Measurements from ENCODE around the gene NRM.

NRM gene

DNA sequence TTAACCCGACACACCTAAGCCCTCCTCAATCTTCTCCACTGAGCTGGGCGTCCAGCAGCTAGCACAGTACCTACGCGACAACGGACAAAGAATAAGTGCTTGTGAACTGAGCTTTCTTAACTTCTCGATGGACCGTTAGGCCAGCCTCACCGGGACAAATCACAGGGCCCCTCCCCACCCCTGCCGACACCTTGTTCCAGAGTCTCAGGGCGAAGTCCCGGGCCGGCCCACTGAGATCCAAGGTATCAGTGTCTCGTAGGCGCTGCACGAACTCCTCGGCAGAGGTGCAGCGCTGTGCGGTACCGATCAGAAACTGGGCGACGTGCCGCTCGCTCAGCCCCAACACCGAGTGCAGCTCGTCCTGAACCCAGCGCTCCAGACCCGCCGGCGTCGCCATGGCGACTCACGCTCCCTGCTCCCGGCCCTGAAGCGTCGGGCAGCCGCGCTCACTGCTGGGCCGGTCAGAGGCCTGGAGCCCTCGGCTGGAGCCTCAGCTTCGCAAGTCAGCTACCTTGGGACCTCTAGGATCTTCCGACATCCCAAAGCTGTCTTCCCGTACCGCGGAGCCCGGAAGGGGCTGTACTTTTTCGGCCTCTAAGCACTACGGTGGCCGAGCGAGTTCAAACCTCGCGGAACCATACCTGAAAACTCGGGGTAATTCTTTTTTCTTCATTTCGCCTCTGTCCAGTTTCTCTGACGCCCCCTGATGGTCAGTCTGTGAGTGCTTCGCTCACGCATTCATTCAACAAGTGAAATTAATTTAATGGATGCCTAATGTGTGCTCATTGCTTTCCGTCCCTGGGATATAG lies 18.1 kb downstream of the NRM start, which contains the start of gene DHX16 (continued):
- TF ChIP-seq, protein P1, sequence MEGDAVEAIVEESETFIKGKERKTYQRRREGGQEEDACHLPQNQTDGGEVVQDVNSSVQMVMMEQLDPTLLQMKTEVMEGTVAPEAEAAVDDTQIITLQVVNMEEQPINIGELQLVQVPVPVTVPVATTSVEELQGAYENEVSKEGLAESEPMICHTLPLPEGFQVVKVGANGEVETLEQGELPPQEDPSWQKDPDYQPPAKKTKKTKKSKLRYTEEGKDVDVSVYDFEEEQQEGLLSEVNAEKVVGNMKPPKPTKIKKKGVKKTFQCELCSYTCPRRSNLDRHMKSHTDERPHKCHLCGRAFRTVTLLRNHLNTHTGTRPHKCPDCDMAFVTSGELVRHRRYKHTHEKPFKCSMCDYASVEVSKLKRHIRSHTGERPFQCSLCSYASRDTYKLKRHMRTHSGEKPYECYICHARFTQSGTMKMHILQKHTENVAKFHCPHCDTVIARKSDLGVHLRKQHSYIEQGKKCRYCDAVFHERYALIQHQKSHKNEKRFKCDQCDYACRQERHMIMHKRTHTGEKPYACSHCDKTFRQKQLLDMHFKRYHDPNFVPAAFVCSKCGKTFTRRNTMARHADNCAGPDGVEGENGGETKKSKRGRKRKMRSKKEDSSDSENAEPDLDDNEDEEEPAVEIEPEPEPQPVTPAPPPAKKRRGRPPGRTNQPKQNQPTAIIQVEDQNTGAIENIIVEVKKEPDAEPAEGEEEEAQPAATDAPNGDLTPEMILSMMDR (tag by site-specific recombination; IDR thresholded peaks at IDR 0.05), result peak; percentile 81; the same call in 1 of the 2 replicates
- 0 out of 2 replicates have a peak, but pooled peaks have one; percentile 21 for TF ChIP-seq ZNF341 (tag by site-specific recombination; IDR thresholded peaks at IDR 0.05; ENCODE audit: low read depth)
- no peak for TF ChIP-seq ZNF560 (tag by site-specific recombination; IDR thresholded peaks at IDR 0.05; ENCODE audit: borderline replicate concordance)
- no peak for TF ChIP-seq ZNF202 (tag by site-specific recombination; IDR thresholded peaks at IDR 0.05; ENCODE audit: borderline replicate concordance)
- TF ChIP-seq ZNF350 (tag by site-specific recombination; IDR thresholded peaks at IDR 0.05), result no peak
- TF ChIP-seq SP2 (tag by site-specific recombination; IDR thresholded peaks at IDR 0.05), result peak; percentile 56; the same call in 1 of the 2 replicates
- TF ChIP-seq, protein P2, sequence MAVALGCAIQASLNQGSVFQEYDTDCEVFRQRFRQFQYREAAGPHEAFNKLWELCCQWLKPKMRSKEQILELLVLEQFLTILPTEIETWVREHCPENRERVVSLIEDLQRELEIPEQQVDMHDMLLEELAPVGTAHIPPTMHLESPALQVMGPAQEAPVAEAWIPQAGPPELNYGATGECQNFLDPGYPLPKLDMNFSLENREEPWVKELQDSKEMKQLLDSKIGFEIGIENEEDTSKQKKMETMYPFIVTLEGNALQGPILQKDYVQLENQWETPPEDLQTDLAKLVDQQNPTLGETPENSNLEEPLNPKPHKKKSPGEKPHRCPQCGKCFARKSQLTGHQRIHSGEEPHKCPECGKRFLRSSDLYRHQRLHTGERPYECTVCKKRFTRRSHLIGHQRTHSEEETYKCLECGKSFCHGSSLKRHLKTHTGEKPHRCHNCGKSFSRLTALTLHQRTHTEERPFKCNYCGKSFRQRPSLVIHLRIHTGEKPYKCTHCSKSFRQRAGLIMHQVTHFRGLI (tag by site-specific recombination; IDR thresholded peaks at IDR 0.05), result no peak; the same call in 1 of the 2 replicates
- TF ChIP-seq, protein P3, sequence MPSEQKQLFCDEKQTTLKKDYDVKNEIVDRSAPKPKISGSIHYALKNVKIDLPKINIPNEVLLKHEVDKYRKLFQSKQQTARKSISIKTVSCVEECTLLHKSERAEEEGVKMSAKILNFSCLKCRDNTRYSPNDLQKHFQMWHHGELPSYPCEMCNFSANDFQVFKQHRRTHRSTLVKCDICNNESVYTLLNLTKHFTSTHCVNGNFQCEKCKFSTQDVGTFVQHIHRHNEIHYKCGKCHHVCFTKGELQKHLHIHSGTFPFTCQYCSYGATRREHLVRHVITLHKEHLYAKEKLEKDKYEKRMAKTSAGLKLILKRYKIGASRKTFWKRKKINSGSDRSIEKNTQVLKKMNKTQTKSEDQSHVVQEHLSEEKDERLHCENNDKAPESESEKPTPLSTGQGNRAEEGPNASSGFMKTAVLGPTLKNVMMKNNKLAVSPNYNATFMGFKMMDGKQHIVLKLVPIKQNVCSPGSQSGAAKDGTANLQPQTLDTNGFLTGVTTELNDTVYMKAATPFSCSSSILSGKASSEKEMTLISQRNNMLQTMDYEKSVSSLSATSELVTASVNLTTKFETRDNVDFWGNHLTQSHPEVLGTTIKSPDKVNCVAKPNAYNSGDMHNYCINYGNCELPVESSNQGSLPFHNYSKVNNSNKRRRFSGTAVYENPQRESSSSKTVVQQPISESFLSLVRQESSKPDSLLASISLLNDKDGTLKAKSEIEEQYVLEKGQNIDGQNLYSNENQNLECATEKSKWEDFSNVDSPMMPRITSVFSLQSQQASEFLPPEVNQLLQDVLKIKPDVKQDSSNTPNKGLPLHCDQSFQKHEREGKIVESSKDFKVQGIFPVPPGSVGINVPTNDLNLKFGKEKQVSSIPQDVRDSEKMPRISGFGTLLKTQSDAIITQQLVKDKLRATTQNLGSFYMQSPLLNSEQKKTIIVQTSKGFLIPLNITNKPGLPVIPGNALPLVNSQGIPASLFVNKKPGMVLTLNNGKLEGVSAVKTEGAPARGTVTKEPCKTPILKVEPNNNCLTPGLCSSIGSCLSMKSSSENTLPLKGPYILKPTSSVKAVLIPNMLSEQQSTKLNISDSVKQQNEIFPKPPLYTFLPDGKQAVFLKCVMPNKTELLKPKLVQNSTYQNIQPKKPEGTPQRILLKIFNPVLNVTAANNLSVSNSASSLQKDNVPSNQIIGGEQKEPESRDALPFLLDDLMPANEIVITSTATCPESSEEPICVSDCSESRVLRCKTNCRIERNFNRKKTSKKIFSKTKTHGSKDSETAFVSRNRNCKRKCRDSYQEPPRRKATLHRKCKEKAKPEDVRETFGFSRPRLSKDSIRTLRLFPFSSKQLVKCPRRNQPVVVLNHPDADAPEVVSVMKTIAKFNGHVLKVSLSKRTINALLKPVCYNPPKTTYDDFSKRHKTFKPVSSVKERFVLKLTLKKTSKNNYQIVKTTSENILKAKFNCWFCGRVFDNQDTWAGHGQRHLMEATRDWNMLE (tag by site-specific recombination; conservative IDR thresholded peaks at IDR 0.05; ENCODE audit: low read depth), result peak; percentile 48; the same call in 1 of the 2 replicates
- TF ChIP-seq PRDM1 (tag by site-specific recombination; IDR thresholded peaks at IDR 0.05), result peak; percentile 79
- TF ChIP-seq ZNF600 (tag by site-specific recombination; IDR thresholded peaks at IDR 0.05), result peak; percentile 99

DNA sequence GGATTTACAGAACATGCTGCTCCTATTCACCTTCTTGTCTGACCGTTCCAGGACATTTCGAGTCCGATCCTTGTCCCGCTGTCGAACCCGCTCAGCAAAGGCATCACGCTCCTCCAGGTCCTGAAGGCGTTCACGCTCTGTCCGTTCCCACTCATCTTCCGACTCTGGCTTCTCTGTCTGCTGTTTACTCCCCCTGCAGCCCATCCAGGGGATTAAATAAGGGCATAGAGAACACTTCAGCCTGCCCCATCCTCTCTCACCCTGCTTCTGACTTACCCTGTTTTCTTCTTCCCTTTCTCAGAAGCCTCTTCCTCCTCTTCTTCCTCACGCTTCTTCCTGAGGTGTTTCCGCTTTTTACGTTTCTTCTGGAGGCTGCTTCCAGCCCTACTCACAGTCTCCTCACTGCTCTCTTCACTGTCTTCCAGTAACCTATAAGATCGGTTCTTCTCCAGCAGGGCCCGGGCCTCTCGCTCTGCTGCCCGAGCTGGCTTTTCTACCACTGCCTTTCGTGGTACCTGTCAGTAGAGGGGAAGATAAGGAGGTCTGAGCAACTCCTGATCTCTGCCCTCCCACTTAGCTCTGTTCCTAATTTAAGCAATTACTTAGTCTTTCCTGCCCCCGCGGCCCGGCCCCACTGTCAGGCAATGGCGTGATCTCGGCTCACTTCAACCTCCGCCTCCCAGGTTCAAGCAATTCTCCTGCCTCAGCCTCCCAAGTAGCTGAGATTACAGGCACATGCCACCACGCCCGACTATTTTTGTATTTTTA lies 19.8 kb downstream of the NRM start:
- TF ChIP-seq, protein P1 (tag by site-specific recombination; IDR thresholded peaks at IDR 0.05), result peak; percentile 50
- TF ChIP-seq ZNF10 (tag by site-specific recombination; IDR thresholded peaks at IDR 0.05) (no peak), EGR2 (tag by site-specific recombination; IDR thresholded peaks at IDR 0.05; ENCODE audit: low read depth) (0 out of 2 replicates have a peak, but pooled peaks have one; percentile 32), ZNF600 (tag by site-specific recombination; IDR thresholded peaks at IDR 0.05) (peak; percentile 45; the same call in 1 of the 2 replicates)
- TF ChIP-seq, protein P4, sequence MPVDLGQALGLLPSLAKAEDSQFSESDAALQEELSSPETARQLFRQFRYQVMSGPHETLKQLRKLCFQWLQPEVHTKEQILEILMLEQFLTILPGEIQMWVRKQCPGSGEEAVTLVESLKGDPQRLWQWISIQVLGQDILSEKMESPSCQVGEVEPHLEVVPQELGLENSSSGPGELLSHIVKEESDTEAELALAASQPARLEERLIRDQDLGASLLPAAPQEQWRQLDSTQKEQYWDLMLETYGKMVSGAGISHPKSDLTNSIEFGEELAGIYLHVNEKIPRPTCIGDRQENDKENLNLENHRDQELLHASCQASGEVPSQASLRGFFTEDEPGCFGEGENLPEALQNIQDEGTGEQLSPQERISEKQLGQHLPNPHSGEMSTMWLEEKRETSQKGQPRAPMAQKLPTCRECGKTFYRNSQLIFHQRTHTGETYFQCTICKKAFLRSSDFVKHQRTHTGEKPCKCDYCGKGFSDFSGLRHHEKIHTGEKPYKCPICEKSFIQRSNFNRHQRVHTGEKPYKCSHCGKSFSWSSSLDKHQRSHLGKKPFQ (tag by site-specific recombination; IDR thresholded peaks at IDR 0.05), result 0 out of 2 replicates have a peak, but pooled peaks have one; percentile 32
- TF ChIP-seq, protein P5, sequence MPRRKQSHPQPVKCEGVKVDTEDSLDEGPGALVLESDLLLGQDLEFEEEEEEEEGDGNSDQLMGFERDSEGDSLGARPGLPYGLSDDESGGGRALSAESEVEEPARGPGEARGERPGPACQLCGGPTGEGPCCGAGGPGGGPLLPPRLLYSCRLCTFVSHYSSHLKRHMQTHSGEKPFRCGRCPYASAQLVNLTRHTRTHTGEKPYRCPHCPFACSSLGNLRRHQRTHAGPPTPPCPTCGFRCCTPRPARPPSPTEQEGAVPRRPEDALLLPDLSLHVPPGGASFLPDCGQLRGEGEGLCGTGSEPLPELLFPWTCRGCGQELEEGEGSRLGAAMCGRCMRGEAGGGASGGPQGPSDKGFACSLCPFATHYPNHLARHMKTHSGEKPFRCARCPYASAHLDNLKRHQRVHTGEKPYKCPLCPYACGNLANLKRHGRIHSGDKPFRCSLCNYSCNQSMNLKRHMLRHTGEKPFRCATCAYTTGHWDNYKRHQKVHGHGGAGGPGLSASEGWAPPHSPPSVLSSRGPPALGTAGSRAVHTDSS (tag by site-specific recombination; IDR thresholded peaks at IDR 0.05), result peak; percentile 34; the same call in 1 of the 2 replicates
- Histone ChIP-seq H3K27ac (ENCODE audit: extremely low read depth, low read depth, low read length) (no peak overlapping the region), H3K9me3 (ENCODE audit: control insufficient read depth, insufficient read depth, low read depth, low read length) (no peaks in the 10 kb centered on the region), H3K4me3 (ENCODE audit: low read depth, low read length) (no peak overlapping the region), H3K36me3 (ENCODE audit: control insufficient read depth in 2 of 2, insufficient read depth in 1 of 2, low read length in 2 of 2) (peaks cover 34 to 39% of the 10 kb centered on the region in 2 experiments), H3K4me1 (ENCODE audit: control insufficient read depth, insufficient read depth, low read length) (0 out of 2 replicates have a peak, but pooled peaks cover 3% of the 10 kb centered on the region)
- CTCF ChIA-PET, result interaction anchor here (1.0 to 19.6 kb wide), 6 partner anchors 10 to 412 kb away, joined by 3 to 692 read pairs (median 10); partner anchors contain the start of genes MDC1 and TUBB
- POLR2A ChIA-PET, result interaction anchor here (0.6 to 2.7 kb wide), 3 partner anchors 57 to 181 kb away, joined by 3 to 39 read pairs (median 5); no protein-coding TSS in a partner anchor
